MM.1S (cell line): Measurements from ENCODE around the gene SLIT3.

Source experiments
- DNase-seq: peaks from one replicate; pipeline ENCODE4 v3.0.0-alpha.2; 2015
- H2AFZ ChIP-seq: fragments of 300-600 bp; sonication (generic); 2 replicates; pipeline ENCODE4 v1.6.0; 2016; ENCODE audit warnings: antibody characterized with exemption, low read length
- H3F3A ChIP-seq: fragments of 300-600 bp; sonication (generic); 2 replicates; pipeline ENCODE4 v1.6.1; 2016; ENCODE audit warnings: mild to moderate bottlenecking, antibody characterized with exemption, low read length, moderate library complexity, mixed read lengths; ENCODE audit not compliant: insufficient read depth
- H3K27ac ChIP-seq: fragments of 300-600 bp; sonication (generic); 2 replicates; pipeline ENCODE4 v1.5.1; 2016; ENCODE audit warnings: mild to moderate bottlenecking, low read length
- H3K27me3 ChIP-seq: fragments of 300-600 bp; sonication (generic); replicated peaks from 2 replicates; pipeline ENCODE4 v1.6.0; 2016; ENCODE audit warnings: low read length; ENCODE audit not compliant: insufficient read depth
- H3K36me3 ChIP-seq: fragments of 300-600 bp; sonication (generic); replicated peaks from 2 replicates; pipeline ENCODE4 v1.6.1; 2016; ENCODE audit warnings: mild to moderate bottlenecking, low read length, mixed read lengths; ENCODE audit not compliant: insufficient read depth
- H3K4me1 ChIP-seq: fragments of 300-600 bp; sonication (generic); 2 replicates; pipeline ENCODE4 v1.6.1; 2016; ENCODE audit warnings: low read length, mixed read lengths
- H3K4me2 ChIP-seq: fragments of 300-600 bp; sonication (generic); 2 replicates; pipeline ENCODE4 v1.6.0; 2016; ENCODE audit warnings: low read depth, low read length
- H3K4me3 ChIP-seq: fragments of 300-600 bp; sonication (generic); 2 replicates; pipeline ENCODE4 v1.5.1; 2016; ENCODE audit warnings: low read length, mixed read lengths
- H3K79me2 ChIP-seq: fragments of 300-600 bp; sonication (generic); 2 replicates; pipeline ENCODE4 v1.6.1; 2016; ENCODE audit warnings: mixed run types, low read length, mixed read lengths
- H3K9ac ChIP-seq: fragments of 300-600 bp; sonication (generic); 2 replicates; pipeline ENCODE4 v1.6.1; 2016; ENCODE audit warnings: low read length, mixed read lengths
- H3K9me2 ChIP-seq: fragments of 300-600 bp; sonication (generic); replicated peaks from 2 replicates; pipeline ENCODE4 v1.6.1; 2016; ENCODE audit warnings: mild to moderate bottlenecking, low read length, mixed read lengths; ENCODE audit not compliant: insufficient read depth
- H3K9me3 ChIP-seq: fragments of 300-600 bp; sonication (generic); replicated peaks from 2 replicates; pipeline ENCODE4 v1.6.1; 2016; ENCODE audit warnings: mild to moderate bottlenecking, low read length, mixed read lengths; ENCODE audit not compliant: insufficient read depth
- H4K20me1 ChIP-seq: fragments of 300-600 bp; sonication (generic); 2 replicates; pipeline ENCODE4 v1.6.1; 2016; ENCODE audit warnings: mild to moderate bottlenecking, low read length, moderate library complexity, mixed read lengths; ENCODE audit not compliant: insufficient read depth
- EZH2 ChIP-seq: fragments of 300-600 bp; sonication (generic); optimal IDR thresholded peaks from 2 replicates; pipeline ENCODE3; 2017; ENCODE audit warnings: low read depth, mild to moderate bottlenecking, antibody characterized with exemption, low read length, mixed read lengths
- EZH2phosphoT487 ChIP-seq: fragments of 300-600 bp; sonication (generic); IDR thresholded peaks from 2 replicates; pipeline ENCODE4 v1.6.1; 2018; ENCODE audit warnings: antibody characterized with exemption, low read length
- TF ChIP-seq, protein P1 (sequence below): fragments of 300-600 bp; sonication (generic); IDR thresholded peaks from 2 replicates; pipeline ENCODE4 v1.5.1; 2016; ENCODE audit warnings: antibody characterized with exemption, low read length, mixed read lengths

Gene SLIT3

DNA sequence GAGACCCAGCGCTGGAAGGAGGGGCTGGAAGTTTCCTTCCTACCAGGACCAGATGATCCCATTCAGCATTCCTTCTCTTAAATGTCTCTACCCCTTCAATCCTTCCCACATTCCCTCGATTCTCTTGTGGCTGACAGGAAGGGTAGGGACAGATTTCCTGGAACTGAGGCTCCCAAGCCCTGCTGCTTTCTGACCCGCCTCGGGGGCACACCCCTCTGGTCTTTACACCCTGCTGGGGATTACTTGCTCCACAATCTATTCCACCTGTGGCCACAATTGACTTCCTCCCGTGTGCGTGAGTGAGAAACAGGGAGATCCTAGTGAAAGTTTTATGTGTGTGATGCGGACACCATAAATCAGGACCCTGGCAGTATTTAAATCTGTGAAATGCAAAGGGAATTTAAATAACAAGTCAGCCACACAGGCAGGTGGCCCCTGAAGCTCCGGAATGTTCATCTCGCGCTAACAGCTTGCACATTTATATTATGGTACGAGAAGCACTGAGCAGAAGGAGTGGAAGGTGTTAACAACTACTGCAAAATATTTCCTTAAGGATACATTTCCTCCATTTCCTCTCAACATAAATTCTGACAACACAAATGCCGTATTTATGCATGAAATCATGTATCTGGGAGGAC lies 237.5 kb downstream of the SLIT3 start:
- no peaks in the 10 kb centered on the region for H4K20me1 ChIP-seq
- DNase-seq: no peak
- H3K4me3 ChIP-seq: no peak overlapping the region
- H3K9me3 ChIP-seq: no peaks in the 10 kb centered on the region
- no peak overlapping the region for H3K4me2 ChIP-seq
- H3F3A ChIP-seq: no peaks in the 10 kb centered on the region
- H3K9ac ChIP-seq: no peak overlapping the region
- H3K36me3 ChIP-seq: no peaks in the 10 kb centered on the region
- H3K79me2 ChIP-seq: no peaks in the 10 kb centered on the region
- H3K9me2 ChIP-seq: no peaks in the 10 kb centered on the region
- no peak overlapping the region for H3K27ac ChIP-seq
- TF ChIP-seq, protein P1, sequence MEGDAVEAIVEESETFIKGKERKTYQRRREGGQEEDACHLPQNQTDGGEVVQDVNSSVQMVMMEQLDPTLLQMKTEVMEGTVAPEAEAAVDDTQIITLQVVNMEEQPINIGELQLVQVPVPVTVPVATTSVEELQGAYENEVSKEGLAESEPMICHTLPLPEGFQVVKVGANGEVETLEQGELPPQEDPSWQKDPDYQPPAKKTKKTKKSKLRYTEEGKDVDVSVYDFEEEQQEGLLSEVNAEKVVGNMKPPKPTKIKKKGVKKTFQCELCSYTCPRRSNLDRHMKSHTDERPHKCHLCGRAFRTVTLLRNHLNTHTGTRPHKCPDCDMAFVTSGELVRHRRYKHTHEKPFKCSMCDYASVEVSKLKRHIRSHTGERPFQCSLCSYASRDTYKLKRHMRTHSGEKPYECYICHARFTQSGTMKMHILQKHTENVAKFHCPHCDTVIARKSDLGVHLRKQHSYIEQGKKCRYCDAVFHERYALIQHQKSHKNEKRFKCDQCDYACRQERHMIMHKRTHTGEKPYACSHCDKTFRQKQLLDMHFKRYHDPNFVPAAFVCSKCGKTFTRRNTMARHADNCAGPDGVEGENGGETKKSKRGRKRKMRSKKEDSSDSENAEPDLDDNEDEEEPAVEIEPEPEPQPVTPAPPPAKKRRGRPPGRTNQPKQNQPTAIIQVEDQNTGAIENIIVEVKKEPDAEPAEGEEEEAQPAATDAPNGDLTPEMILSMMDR: no peak
- TF ChIP-seq EZH2phosphoT487 (no peak), EZH2 (no peak)
- no peaks in the 10 kb centered on the region for H3K27me3 ChIP-seq
- no peak overlapping the region for H2AFZ ChIP-seq
- no peaks in the 10 kb centered on the region for H3K4me1 ChIP-seq

DNA sequence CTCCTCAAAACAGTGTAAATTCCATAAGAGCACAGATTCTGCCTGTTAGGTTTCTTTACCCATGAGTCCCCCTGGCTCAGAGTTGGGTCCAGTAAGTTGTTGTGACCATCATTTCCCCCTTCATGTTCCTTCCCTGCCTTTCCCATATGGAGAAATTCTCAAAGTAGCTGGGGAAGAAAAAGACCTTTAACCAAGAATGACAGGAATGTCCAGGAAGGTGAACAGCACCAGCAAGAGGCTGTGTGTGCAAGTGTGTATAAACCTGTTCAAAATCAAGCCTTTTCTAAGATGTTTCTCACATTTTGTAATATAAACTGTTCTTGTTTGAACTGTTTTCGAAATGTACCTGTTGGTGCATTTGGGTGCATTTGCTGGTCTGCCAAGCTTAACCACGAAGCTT lies 238.2 kb downstream of the SLIT3 start:
- TF ChIP-seq EZH2phosphoT487 (no peak), EZH2 (no peak)
- TF ChIP-seq, protein P1: no peak
- H4K20me1 ChIP-seq: no peaks in the 10 kb centered on the region
- no peak overlapping the region for H3K27ac ChIP-seq
- no peaks in the 10 kb centered on the region for H3K9me2 ChIP-seq
- H3K4me3 ChIP-seq: no peak overlapping the region
- no peaks in the 10 kb centered on the region for H3K9me3 ChIP-seq
- no peaks in the 10 kb centered on the region for H3K4me1 ChIP-seq
- H3K79me2 ChIP-seq: no peaks in the 10 kb centered on the region
- H3K9ac ChIP-seq: no peak overlapping the region
- H3F3A ChIP-seq: no peaks in the 10 kb centered on the region
- no peak overlapping the region for H3K4me2 ChIP-seq
- H3K27me3 ChIP-seq: no peaks in the 10 kb centered on the region
- H3K36me3 ChIP-seq: no peaks in the 10 kb centered on the region
- DNase-seq: no peak
- H2AFZ ChIP-seq: no peak overlapping the region

DNA sequence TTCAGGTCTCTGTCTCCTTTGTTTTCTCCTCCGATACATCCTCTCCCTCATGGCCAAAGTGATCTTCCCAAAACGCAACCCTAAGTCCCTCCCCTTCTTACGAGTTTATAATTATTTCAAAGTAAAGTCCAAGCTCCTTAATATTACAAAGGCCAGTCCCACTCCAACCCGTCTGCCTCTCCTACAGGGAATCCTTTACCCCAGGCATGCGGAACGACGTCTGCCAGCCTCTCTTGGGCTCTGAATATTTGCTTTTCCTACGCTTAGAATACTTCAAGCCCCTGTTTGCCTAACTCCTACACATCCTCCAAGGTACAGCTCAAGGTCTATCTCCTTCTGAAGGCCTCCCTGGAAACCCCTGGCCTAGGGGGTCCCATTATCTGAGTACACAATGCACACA lies 246.4 kb downstream of the SLIT3 start:
- H3K9me3 ChIP-seq: no peaks in the 10 kb centered on the region
- no peaks in the 10 kb centered on the region for H4K20me1 ChIP-seq
- H3K79me2 ChIP-seq: no peaks in the 10 kb centered on the region
- no peaks in the 10 kb centered on the region for H3F3A ChIP-seq
- no peak overlapping the region for H2AFZ ChIP-seq
- TF ChIP-seq EZH2phosphoT487 (no peak), EZH2 (no peak)
- TF ChIP-seq, protein P1: no peak
- no peak overlapping the region for H3K27ac ChIP-seq
- H3K4me1 ChIP-seq: no peaks in the 10 kb centered on the region
- H3K9me2 ChIP-seq: no peaks in the 10 kb centered on the region
- no peaks in the 10 kb centered on the region for H3K36me3 ChIP-seq
- H3K9ac ChIP-seq: no peak overlapping the region
- H3K4me2 ChIP-seq: no peak overlapping the region
- no peak overlapping the region for H3K4me3 ChIP-seq
- no peaks in the 10 kb centered on the region for H3K27me3 ChIP-seq
- DNase-seq: no peak
